ENCODE measurements around the gene TRIP13. TPM values are rescaled to one million over a fixed set of nuclear protein-coding genes. Genes with fewer than 3 reads are reported as not detected.

The TRIP13 gene
- total and polyA plus RNA-seq, 9 of the 15 experiments (the other 6 are each of a cell fraction or from before 2014, with no cell fraction given): 24.1 to 116 (median 53.2) TPM

- no peak for FAIRE-seq
- Histone ChIP-seq H3K4me3 (no peak overlapping the region), H3K36me3 (ENCODE audit: control insufficient read depth, insufficient read depth, low read length) (no peaks in the 10 kb centered on the region), H3K4me1 (replicated peaks in 1 of 2; ENCODE audit: control insufficient read depth in 2 of 2, insufficient read depth in 2 of 2, low read length in 2 of 2) (peaks cover 0 to 9% of the 10 kb centered on the region in 2 experiments; a peak in 1 of 5 replicates), H3K27ac (ENCODE audit: extremely low read depth, low read depth, low read length) (no peak overlapping the region), H2AFZ (ENCODE audit: low read depth, low read length) (no peak overlapping the region), H3K9me1 (ENCODE audit: control insufficient read depth, insufficient read depth, low read length) (no peaks in the 10 kb centered on the region), H3K9me3 (replicated peaks; ENCODE audit: control insufficient read depth, insufficient read depth, low read depth, low read length) (no peaks in the 10 kb centered on the region), H3K4me2 (ENCODE audit: insufficient read depth, low read length) (no peak overlapping the region), H3K79me2 (ENCODE audit: control insufficient read depth, insufficient read depth, low read length) (no peaks in the 10 kb centered on the region), H3K27me3 (ENCODE audit: control insufficient read depth in 2 of 2, insufficient read depth in 2 of 2, low read length in 2 of 2) (peaks cover 22 to 60% of the 10 kb centered on the region in 2 experiments; a peak in 4 of 5 replicates), H4K20me1 (replicated peaks; ENCODE audit: control insufficient read depth, insufficient read depth, low read length) (peaks cover 10% of the 10 kb centered on the region), H3K9ac (ENCODE audit: insufficient read depth in 1 of 2, low read depth in 2 of 2, low read length in 2 of 2) (no peak overlapping the region)
- ATAC-seq: no peak
- intact Hi-C loops (cut with micrococcal nuclease): no loop called here
- DNase-seq (ENCODE audit: extremely low read depth in 1 of 4, low spot score in 3 of 4): no peak
- CTCF ChIA-PET (ENCODE audit: low intra/inter-chr PET ratio): no interaction called here
- 0% methylated on average over 6 of the region's 6 CpGs for WGBS (ENCODE audit: insufficient coverage, low coverage, missing lambda C conversion rate)
- POLR2A ChIA-PET: no interaction called here
- TF ChIP-seq HNRNPL (IDR thresholded peaks at IDR 0.05; ENCODE audit: low read depth, low read length) (no peak), ZNF263 (CRISPR knock-in tag; IDR thresholded peaks at IDR 0.05; ENCODE audit: borderline replicate concordance) (peak; percentile 98), ZNF143 (CRISPR knock-in tag; IDR thresholded peaks at IDR 0.05) (no peak), PKNOX1 (IDR thresholded peaks at IDR 0.05) (peak; percentile 1; the same call in 1 of the 2 replicates), ZNF589 (CRISPR knock-in tag; IDR thresholded peaks at IDR 0.05; ENCODE audit: low read depth) (no peak), PBX2 (CRISPR knock-in tag; IDR thresholded peaks at IDR 0.05; ENCODE audit: low read depth) (no peak), PBX2 (tag; conservative IDR thresholded peaks at IDR 0.05; ENCODE audit: low read depth) (no peak)
- BruUV-seq (replicated peaks): no TSS peak
- in situ Hi-C loops (cut with MboI): loop anchor here (25.0 kb wide), 1 partner anchor 693 kb away; no protein-coding TSS in a partner anchor
Observed at GRCh38 chr5:944621-944927, 51.9 kb downstream of the TRIP13 start.

Data from K562 (cell line).